HG02870 (cell line): ENCODE data around the gene HRH3.

Experiments
- ATAC-seq: cut with Tn5 transposase; IDR thresholded peaks from one replicate; pipeline ENCODE4 v1.9.1; 2021; ENCODE audit warnings: mild to moderate bottlenecking, moderate library complexity; ENCODE audit not compliant: unreplicated experiment

HRH3 gene

DNA sequence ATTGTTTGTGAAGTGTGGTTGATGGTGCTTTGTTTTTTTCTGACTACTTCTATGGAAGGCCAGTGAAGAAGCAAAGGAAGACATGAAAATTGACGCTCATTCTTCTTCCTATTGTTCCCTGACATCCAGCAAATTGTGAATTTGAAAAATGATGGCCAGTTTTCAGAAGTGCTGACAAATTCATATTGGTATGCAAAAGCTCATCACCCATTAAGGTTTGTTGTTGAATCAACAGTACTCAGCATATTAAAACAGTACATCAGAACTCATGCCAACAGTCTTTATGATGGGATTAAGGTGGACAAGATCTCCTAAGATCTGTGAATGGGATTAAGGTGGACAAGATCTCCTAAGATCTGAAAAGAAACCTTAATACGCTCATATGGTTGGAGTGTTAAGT is 38.3 kb downstream of the HRH3 start:
- ATAC-seq: no peak

DNA sequence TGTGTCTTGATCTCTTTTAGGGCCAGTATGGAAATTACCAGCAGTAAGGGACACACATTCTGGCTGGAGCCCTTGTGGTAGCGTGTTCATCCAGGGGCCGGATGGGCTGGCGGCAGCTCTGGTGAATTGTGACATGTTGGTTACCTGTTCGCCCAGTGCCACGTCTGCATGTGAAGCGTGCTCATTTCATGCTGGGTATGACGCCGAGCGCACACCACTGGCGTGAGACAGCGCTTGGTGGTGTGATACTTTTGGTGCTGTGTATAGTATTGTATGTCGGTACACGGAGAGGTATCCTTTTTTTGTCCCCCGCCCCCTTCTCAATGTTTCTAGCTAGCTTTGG is 40.9 kb downstream of the HRH3 start:
- ATAC-seq: no peak

DNA sequence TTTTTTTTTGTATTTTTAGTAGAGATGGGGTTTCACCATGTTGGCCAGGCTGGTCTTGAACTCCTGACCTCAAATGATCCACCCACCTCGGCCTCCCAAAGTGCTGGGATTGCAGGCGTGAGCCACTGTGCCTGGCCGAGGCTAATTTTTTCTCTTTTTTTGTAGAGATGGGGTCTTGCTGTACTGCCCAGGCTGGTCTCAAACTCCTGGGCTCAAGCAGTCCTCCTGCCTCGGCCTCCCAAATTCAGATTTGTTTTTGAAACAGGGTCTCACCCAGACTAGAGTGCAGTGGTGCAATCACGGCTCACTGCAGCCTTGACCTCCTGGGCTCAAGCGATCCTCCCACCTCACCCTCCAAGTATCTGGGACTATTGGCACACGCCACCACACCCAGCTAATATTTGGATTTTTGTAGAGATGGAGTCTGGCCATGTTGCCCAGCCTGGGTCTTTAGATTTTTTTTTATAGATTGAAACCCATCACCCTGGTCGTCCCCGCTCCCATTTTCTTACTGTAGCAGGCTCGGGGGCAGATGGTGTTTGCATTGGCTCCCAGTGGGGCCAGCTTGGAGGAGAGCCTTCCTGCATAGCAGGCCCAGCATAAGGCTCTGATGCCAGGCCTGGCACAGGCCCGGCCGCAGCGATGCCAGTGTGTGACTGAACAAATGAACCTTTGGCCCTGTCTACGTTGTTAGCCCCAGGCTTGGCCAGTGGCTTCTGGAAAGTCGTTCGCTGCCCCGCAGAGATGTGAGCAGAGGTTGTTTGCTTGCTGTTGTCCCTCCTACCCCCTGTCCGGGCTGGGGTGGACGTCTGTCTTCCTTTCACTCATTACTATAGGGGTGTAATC is 41.5 kb downstream of the HRH3 start:
- no peak for ATAC-seq

DNA sequence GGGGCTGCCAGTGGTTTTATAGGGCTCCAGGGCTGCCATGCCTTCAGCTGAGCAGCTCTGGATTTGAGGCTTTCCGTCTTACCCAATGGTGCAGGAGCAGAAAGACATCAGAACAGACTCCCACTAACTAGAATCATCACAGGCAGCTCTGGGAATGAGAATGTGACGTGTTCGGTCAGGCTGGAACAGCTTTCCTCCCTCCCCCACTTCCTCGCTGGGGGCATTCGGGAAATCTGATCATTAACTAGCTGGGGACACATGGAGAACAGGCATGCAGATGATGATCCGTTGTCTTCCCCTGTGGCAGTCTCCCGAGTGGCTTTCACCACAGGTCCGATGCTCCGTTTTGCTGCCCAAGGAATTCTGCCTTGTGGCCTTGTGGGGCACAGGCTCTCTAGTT is 42.8 kb downstream of the HRH3 start:
- ATAC-seq: no peak

DNA sequence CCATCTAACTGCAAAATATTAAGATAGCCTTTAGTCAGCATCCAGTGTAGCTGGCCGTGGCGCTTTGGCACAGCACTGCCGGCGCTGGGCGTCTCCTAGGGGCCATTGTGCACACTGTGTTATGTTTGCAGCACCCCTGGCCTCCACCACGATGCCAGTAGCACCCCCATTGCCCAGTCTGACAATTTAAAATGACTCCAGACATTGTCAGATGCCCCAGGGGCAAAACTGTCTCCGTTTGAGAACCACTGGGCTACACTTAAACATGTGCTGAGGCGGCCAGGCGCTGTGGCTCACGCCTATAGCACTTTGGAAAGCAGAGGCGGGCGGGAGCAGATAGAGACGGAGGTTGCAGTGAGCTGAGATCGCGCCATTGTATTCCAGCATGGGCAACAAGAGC is 43.2 kb downstream of the HRH3 start:
- ATAC-seq: no peak

DNA sequence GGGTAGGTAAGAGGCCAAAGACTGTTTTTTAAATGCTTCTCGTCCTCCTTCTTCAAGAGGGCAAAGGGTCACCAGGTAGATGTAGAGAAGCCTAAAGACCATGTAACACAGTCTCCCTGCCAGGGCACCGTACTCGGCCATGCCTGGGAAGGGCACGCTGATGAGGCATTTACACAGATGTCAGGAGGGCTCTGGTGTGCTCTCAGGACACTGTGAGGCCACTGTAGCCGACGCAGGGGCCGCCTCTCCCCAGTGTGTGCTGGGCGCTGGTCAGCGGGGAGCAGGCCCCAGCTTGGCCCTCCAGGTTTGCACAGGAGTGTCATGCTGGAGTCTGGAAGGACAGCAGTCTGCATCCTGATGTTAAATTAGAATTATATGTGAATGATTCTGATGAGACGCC is 44.4 kb downstream of the HRH3 start:
- no peak for ATAC-seq

DNA sequence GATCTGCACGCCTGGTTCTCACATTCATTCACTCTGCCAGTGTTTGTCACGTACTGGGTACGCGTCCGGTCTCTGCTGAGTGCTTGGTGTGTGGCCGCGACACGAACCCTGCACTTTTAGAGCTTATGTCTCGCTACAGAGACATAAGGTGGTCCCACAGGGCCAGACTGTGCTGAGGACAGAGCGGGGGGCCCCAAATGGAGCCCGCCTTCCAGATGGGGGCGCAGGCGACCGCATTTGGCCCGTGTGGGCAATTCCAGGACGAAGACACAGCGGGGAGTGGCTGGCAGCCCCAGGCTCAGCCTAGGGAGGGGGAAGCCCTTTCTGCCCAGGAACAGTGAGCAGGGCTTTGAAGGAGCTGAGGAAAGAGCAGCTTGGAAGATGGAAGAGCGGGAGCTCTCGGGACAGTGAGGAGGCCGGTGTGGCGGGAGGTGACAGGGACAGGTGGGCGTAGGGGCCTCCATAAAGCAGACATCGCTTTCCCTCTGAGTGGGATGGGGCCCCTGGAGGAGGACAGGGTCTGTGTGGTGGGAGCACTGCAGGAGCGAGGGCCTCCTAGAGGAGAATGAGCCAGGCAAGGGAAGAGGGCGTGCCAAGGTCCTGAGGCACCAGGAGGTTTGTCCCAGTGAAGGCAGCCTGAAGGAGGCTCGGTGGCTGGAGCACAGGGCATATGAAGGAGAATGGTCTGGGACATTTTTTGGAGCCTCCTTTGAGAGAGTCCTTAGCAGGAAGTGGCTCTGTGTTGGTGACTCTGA is 45.0 kb downstream of the HRH3 start:
- ATAC-seq: no peak

DNA sequence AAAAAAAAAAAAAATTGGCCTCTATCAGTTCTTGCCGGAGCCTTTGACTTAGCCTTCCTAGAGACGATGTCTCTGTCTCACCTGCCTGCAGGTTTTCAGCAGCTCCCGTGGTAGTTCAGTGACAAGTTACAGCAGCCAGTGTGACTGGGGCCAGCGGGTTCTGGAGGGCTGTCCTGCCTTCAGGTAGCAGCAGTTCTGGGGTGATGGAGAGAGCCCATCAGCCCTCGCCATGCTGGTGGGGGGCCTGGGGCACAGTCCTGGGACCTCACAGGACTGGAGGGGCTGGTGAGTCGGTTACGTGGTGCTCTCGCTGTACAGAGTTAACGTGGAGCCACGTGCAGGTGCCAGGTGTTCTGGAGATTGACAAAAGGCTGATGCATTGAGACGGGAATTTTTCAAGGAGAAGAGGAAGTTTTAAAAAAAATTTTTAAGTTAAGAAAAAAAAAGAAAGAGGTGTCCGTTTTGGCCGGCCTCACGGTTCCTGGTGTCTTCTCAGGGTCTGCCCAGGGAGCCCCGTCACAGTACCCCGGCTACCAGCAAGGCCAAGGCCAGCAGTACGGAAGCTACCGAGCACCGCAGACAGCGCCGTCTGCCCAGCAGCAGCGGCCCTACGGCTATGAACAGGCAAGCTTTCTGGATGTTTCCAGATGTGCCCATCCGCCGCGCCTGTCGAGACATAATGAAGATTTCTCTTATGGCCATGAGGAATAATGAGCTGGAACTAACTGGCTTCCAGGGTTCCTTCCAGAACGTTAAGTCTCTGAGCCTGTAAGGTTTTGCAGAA is 45.9 kb downstream of the HRH3 start:
- no peak for ATAC-seq

DNA sequence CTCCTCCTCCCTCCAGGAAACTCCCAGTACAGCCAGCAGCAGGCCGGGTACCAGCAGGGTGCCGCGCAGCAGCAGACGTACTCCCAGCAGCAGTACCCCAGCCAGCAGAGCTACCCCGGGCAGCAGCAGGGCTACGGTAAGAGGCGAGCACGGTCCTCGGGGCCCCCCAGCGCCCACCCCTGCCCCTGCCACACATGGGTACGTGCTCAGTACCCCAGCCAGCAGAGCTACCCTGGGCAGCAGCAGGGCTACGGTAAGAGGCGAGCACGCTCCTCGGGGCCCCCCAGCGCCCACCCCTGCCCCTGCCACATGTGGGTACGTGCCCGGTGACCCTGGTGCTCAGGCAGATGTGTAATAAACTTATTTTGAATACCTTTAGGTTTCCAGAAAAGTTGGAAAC is 47.4 kb downstream of the HRH3 start:
- no peak for ATAC-seq

DNA sequence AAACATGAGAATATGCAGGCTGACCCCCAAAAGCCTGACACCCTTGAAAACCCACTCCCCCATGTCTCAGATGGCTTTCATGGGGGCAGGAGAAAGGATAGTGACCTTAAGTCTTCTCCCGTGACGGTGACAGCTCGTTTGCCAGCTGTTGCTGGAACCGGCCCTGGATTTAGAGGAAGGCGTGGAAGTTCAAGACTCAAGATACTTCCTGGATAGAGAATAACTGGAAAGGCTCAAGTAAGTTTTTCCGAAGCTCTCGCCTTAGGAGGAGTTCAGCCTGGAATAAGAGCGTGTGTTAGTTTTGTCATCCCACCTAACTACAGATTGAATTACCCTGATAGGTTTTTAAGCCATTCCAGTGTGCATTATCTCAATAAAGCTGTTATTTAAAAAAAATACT is 48.8 kb downstream of the HRH3 start:
- no peak for ATAC-seq

DNA sequence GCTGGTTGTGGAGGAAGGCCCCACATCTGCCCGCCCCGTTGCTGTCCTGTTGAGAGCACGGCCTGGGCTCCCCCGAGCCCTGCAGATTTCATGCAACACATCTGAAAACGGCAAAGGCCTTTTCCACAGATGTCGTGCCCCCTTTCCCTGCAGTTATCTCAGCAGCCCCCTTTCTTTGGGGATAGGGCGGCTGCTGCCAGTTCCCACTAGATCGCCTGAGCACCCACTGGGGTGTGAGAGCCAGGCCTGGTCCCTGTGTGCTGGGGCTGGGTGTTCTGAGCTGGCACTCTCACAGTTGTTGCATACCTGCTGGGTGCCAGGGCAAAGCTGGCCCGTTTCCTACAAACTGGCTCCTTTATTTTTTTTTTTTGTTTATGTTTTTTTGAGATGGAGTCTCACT is 49.5 kb downstream of the HRH3 start:
- ATAC-seq: no peak

DNA sequence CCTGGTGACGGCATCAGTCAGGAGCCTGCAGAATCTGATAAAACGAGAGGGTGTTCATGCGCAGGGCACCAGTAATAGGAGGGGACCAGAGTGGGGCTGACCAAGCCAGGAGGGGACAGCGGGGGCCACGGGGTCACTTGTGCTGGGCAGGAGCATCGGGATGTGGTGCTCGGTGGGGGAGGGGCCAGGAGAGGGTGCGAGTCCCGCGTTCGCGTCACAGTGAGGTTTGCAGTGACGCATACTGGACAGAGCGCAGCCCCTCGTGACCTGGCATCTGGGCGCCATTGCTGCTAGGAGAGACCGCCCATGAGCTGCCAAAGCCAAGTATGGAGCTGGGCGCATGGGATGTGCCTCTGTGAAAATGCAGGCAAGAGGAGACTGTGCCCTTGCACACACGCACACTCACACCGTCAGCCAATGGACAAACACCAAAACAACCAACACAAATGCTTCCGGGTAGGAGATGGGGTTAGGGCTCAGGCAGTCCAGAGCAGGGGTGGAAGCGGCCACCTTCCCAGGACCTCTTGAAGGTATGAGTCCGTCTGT is 51.1 kb downstream of the HRH3 start:
- ATAC-seq: no peak

DNA sequence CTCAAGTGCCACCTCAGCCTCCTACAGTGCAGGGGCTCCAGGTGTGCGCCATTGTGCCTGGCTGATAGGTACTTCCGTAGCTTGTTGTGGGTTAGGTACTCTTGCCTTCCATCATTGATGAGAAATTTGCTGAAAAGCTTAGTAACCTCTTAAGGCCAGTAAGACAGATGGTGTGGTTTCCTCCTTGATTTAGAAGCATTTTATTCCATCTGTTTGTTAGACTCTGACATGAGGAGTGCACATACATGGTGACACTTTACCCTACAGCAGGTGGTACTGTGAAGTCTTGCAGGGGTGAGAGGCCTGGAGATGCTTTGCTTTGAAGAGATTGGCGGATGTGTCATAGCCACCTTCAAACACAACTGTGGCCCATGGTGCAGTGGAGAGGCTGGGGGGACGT is 52.0 kb downstream of the HRH3 start:
- ATAC-seq: no peak

DNA sequence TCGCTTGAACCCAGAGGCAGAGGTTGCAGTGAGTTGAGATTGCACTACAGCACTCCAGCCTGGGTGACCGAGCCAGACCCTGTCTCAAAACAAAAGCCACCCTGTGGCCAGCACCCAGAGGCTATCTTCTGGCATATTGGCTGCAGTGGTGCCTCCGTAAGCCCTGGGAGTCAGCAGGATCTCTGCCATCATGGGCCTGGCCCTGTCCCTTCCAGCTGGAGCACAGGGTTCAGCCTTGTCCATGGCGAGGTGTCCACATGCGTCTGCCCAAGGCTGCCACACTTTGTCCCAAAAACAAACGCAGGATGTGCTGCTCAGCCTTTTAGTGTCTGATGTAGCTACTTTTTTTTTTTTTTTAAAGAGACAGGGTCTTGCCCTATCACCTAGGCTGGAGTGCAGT is 52.6 kb downstream of the HRH3 start:
- ATAC-seq: no peak

DNA sequence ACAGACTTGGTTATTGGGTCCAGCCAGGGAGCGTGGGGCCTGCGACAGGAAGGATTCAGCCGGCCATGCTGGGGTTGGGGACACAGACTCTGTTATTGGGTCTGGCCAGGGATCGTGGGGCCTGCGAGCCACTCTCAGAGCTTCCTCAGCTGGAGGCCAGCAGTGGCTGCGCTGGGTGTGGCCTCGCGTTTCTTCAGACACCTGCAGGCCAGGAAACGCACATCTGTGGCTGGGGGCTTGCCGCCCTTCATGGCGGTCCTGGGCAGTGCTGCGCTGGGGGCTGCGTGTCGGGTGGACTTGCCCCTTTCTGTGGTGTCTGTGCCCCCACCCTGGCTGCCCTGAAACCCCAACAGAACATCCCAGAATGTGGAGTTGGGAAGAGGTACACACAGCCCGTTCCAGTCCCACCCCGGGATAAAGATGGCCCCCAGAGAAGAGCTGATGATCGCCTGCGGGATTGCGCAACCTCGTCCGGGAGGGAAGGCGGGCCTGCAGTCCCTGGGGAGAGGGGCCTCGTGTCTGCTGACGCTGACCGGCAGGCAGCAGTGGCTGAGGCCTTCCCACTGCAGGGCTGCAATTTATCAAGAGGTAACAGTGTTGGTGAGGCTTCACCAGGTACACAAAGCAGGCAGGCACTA is 54.2 kb downstream of the HRH3 start:
- no peak for ATAC-seq
